HG03520 (cell line): Measurements from ENCODE around the gene DLX1.
"Not testable (repeated sequence)": the region's sequence is repeated elsewhere in the genome, so short reads cannot be mapped to it uniquely, and the experiment has no call there.

Experiments used
- ATAC-seq: cut with Tn5 transposase; IDR thresholded peaks from one replicate; pipeline ENCODE4 v1.9.1; 2021; ENCODE audit warnings: mild to moderate bottlenecking, moderate library complexity; ENCODE audit not compliant: unreplicated experiment

Gene DLX1

DNA sequence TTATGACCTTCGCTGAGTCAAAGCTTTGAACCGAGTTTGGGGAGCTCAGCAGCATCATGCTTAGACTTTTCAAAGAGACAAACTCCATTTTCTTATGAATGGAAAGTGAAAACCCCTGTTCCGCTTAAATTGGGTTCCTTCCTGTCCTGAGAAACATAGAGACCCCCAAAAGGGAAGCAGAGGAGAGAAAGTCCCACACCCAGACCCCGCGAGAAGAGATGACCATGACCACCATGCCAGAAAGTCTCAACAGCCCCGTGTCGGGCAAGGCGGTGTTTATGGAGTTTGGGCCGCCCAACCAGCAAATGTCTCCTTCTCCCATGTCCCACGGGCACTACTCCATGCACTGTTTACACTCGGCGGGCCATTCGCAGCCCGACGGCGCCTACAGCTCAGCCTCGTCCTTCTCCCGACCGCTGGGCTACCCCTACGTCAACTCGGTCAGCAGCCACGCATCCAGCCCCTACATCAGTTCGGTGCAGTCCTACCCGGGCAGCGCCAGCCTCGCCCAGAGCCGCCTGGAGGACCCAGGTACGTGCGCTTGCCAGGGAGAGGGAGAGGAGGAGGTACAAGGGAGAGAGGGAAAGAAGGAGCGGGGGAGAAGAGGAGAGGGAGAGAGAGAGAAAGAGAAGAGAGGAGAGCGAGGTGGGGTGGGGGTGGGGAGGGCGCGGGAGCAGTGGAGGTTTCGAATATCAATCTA lies at the start of gene DLX1:
Gene DLX1 (plus strand): TSS at position 48 of the 700 bp plus-strand sequence. CDS start 171 bp downstream, at position 219.
- no peak for ATAC-seq

DNA sequence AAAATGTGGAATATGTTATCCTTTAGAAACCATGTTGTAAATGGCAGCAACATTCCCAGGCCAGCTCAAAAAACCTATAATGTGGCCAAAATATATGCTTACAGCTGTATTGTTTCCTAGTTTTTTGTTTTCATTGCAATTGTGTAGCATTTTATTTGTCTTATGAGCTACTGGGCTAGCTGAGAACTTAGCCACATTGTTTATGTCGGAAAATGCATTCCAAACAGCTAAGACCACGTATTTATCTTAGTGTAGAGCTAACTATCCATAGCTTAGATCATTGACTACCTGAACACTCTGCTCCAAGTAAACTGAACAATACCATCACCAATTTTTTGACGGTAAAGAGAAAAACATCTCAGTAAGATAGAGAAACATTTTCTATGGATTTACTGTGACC lies 47.2 kb upstream of the DLX1 start:
- no peak for ATAC-seq

GRCh38 chr2:172038604-172039003 lies 46.7 kb upstream of the DLX1 start:
- no peak for ATAC-seq

DNA sequence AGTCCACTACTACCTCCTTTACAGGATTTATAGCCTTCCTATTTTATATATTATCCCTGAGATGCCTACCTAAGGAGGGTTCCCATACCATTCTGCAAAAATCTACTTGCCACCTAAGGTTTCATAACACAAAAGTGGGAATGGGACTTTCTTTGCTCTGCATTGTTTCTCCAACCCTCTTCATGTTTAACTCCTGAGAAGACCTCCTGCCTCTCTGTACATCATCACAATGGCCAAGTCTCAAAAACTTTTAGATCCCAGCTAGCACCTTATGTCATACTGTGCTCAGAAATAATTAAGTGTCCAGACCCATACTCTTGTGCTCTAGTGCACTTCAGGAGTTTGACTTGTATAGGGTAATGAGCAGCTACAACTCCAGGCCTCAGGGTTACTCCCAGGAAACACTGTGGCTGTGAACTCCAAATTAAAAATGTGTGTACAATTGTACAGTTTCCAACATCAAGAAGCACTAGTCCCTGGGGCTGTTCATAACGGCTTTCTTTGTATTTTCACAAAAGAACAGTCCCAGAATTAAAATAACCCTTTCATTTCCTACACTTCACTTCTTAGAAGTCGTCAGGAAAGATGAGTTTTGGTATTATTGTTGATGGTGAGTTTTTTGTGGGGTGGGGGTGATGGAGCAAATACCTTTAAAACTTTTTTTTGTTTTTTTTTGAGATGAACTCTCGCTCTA lies 46.1 kb upstream of the DLX1 start:
- ATAC-seq, result no peak

GRCh38 chr2:172040311-172040710 lies 45.0 kb upstream of the DLX1 start:
- ATAC-seq, result no peak

DNA sequence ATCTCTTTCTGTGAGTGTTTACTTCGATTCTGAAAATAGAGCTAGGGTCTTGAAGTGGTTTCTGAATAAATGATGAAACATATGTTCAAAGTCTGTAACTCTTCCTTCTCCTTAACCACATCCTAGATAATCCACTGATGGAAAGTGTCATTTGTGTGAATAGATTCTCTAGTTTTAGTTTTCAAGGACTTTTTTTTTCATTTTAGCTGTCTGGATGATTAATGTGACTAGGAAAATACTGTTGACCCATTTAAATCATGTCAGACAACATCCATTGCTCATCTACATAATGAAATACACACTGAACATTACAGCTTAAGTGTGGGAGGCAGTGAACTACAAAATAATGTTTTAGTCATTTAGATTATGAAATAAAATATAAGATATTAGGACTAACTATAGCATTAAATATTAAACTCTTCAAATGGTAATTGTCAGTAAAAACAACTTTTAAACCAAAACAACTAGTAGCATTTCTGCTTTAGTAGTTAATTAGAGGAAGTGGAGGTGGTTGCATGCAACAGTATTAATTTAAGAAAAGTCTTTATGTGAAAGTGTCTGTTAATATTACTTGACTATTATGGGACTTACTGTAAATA lies 39.1 kb upstream of the DLX1 start:
- no peak for ATAC-seq

DNA sequence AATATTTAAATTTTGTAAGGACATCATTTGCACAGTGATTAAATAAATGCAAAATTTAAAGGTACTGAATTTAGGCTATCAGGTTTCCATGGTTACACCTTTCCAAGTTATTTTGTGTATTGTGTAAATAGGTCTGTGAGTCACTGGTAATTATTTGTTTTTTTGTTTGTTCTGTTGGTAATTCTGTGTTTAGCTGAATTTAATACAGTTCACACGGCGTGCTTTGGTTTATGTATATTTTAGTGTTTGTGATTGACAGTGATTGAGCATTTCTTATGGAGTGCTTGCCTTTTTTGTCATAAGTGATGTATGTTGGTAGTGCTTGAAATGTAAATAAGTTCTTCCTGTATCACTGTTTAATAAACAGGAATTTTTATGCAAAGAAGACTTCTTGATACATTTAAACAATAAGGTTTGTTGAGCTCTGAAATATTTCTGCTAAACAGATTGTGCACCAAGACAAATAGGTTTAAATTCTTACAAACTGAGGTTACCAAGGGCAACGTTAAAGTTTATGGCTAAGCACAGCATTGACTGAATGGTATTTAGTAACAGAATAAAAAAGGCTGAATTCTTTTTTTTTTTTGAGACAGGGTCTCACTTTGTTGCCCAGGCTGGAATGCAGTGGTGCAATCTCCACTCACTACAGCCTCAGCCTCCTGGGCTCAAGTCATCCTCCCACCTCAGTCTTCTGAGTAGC lies 38.3 kb upstream of the DLX1 start:
- no peak for ATAC-seq

GRCh38 chr2:172047566-172048507 lies 37.5 kb upstream of the DLX1 start:
- no peak for ATAC-seq

DNA sequence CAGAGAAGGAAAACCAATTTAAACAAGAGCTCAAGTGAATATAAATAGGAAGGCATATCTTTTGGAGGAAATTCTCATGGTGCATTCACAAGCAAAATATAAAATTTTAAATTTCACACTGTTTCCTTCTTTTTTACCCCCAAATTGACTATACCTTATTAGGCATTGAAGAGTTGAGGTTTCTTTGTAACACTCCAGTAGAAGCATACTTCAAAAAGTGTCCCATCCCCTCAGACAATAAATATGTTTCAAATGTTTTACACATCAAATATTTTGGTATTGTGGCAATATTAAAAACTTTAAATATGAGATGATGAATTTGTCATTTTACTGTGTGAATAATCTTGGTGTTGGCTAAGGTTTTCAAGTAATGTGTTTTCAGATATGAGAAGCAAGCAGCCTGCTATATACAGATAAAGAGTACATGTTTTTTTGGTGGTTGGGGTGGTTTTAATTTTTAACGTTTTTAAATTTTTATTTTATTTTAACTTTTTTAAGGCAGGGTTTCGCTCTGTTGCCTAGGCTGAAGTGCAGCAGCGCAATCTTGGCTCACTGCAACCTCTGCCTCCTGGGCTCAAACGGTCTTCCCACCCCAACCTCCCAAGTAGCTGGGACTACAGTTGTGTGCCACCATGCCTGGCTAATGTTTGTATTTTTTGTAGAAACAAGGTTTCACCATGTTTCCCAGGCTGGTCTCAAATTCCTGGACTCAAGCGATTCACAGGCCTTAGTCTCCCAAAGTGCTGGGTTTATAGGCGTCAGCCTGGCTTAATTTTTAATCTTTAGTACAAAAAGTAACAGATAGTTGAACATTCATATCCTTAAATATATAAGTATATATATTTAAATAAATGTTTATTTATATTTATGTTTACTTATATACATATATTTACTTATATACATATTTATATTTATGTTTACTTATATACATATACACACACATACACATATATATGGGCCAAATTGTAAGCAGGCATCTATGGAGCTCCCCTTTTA lies 36.5 kb upstream of the DLX1 start:
- ATAC-seq, result no peak

- no peak for ATAC-seq
These were observed 35.7 kb upstream of the DLX1 start for GRCh38 chr2:172049567-172050120.

DNA sequence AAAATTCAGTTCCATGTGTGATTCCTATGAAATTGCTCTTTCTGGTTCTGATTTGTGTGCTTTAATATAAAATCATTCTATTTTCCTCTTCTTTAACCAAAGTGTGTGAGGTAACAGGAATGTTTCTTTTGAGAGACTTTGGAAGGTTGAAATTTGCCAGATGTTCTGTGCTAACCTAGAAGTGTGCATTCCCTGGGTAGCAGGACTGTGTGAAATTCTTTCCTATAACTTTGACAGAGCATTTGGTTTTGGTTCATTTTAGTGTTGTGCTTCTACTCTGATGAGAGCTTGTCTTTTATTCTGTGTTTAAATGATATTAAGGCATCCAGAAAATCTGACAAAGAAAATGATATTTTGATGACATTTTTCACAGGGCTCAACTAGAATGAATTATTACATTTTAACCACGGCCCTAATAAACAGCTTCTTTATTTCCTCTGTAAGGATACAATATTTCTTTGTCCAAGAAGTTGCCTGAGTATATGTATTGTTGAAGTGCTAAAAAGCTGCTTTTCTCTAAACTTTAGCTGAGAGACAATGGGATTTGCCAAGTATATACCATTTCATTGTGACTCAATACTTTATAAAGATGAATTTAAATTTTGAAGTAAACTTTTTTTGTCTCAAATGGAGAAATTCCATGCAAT lies 34.7 kb upstream of the DLX1 start:
- no peak for ATAC-seq

DNA sequence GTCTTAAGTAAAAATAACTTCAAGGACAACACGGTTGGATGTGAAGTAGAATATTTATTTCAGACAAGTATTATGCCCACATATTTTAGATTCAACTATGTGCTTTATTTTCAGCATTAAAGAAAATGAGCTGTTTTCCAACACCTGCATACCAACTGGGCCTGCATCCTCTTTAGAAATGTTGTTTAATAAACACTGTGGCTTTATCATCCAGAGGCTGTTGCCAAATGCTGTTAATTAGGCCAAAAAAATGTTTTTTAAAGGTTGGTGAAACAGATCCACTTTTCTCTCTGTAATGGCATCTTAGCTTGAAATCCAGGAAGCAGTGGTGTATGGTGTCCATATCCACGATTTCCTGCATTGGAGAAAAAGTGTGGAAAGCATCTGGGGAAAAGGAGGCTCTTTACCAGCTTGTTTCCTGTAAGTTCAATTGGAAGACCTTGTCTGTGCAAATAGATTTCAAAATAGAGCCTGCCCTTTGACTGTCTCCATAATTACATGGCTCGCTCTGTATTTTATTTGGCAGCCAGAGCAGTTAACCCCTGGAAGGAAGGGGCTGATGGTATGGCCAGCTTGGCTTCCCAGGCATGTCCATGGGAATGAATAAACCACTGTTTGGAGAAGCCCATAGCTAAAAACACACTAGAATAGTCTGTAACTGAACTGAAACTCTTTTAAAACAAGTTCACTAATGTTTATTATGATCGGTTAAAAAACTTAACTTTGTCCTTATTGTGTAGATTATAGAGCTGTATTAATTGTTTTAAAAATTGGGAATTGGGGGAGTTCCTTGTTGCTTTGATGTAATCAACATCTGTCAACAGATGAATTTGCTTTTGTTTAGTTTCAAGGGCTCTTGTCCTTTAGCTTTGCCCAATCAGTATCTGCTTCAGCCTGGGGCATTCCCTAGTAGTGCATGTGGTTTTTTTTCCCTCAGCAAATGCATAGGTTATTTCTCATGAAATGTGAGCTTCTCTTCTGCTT lies 33.0 kb upstream of the DLX1 start:
- no peak for ATAC-seq

- no peak for ATAC-seq
These were observed 31.8 kb upstream of the DLX1 start for GRCh38 chr2:172053486-172053885.

GRCh38 chr2:172056293-172056692 lies 29.0 kb upstream of the DLX1 start:
- ATAC-seq, result no peak

GRCh38 chr2:172058660-172059059 lies 26.6 kb upstream of the DLX1 start:
- ATAC-seq, result no peak

DNA sequence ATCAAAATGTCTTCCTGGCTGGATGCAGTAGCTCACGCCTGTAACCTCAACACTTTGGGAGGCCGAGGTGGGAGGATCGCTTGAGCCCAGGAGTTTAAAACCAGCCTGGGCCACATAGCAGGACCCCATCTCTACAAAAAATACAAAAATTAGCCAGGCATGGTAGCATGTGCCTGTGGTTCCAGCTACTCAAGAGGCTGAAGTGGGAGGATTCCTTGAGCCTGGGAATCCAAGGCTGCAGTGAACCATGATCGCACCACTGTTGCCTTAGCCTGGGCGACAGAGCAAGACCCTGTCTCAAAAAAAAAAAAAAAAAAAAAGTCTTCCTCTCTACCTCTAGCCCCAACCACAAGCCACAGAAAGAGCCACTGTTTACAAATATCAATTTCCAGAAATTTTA lies 25.2 kb upstream of the DLX1 start:
- not testable (repeated sequence) for ATAC-seq

- no peak for ATAC-seq
These were observed 22.8 kb upstream of the DLX1 start for GRCh38 chr2:172062402-172063004.
